K562 (cell line): ENCODE measurements around the gene TTC22. TPM values are rescaled to one million over a fixed set of nuclear protein-coding genes. Genes with fewer than 3 reads are reported as not detected.

Experiments
- ATAC-seq: fragments of 200-7000 bp; cut with Tn5 transposase; 3 replicates; pipeline ENCODE4 v1.9.1; 2020; ENCODE audit warnings: moderate library complexity
- BruUV-seq: library from RNA; stranded (reverse); fragments of 400-500 nt; replicated peaks from 2 replicates; lab custom pipeline; 2021; lab: Mats Ljungman, UMichigan
- CTCF ChIA-PET: fragments of 300-600 bp; formaldehyde crosslinking; extraction: SDS; loops from one replicate; lab custom pipeline; 2021; ENCODE audit warnings: low intra/inter-chr PET ratio; lab: Yijun Ruan, JAX
- POLR2A ChIA-PET: fragments of 300-600, 350-650 bp; sonication (Branson Sonifier 250); formaldehyde crosslinking; extraction: SDS; loops from one replicate; lab custom pipeline; 2021; ENCODE audit warnings: antibody characterized with exemption, inconsistent platforms; lab: Yijun Ruan, JAX
- DNase-seq, 4 experiments: peaks; one replicate each; pipeline versions ENCODE4 v3.0.0 to v3.0.0-alpha.2; 2011 to 2018; ENCODE audit warnings: low spot score in 3 of 4, mixed read lengths in 3 of 4; ENCODE audit errors: extremely low read depth in 1 of 4
- FAIRE-seq: peaks from 2 replicates; lab custom pipeline; 2011; peaks lifted over from hg19 to GRCh38; lab: Jason Lieb, UNC
- H2AFZ ChIP-seq: 2 replicates; pipeline ENCODE4 v1.6.0; 2011; ENCODE audit warnings: low read depth, low read length, control low read depth, inconsistent platforms
- H3K27ac ChIP-seq: fragments of 200-600 bp; 3 replicates; pipeline ENCODE4 v1.8.0; 2011; ENCODE audit warnings: low read depth, mild to moderate bottlenecking, control low read depth, inconsistent platforms, low read length, moderate library complexity, mixed read lengths; ENCODE audit errors: extremely low read depth
- H3K27me3 ChIP-seq, 2 experiments: fragments of 300-600 bp in 1 of 2; 2 replicates in 1 of 2; 3 replicates in 1 of 2; pipeline versions ENCODE4 v1.6.0 to v1.8.0; 2011; ENCODE audit warnings: inconsistent platforms in 2 of 2, low read length in 2 of 2, mild to moderate bottlenecking in 1 of 2, mixed read lengths in 1 of 2, moderate library complexity in 1 of 2; ENCODE audit not compliant: control insufficient read depth in 2 of 2, insufficient read depth in 2 of 2
- H3K36me3 ChIP-seq: fragments of 300-600 bp; 3 replicates; pipeline ENCODE4 v1.8.0; 2011; ENCODE audit warnings: mild to moderate bottlenecking, low read length, inconsistent platforms; ENCODE audit not compliant: control insufficient read depth, insufficient read depth
- H3K4me1 ChIP-seq, 2 experiments: fragments of 200-600 bp in 1 of 2; replicated peaks in 1 of 2; 2 replicates in 1 of 2; 3 replicates in 1 of 2; pipeline versions ENCODE4 v1.5.1 to v1.8.0; 2011; ENCODE audit warnings: inconsistent platforms in 2 of 2, low read length in 2 of 2, mild to moderate bottlenecking in 1 of 2, mixed read lengths in 1 of 2, moderate library complexity in 1 of 2; ENCODE audit not compliant: control insufficient read depth in 2 of 2, insufficient read depth in 2 of 2
- H3K4me2 ChIP-seq: 2 replicates; pipeline ENCODE4 v1.6.1; 2011; ENCODE audit warnings: low read length, control low read depth, inconsistent platforms, mixed read lengths; ENCODE audit not compliant: insufficient read depth
- H3K4me3 ChIP-seq: fragments of 200-600 bp; sonication (generic), shearing (Covaris generic); 2 replicates; pipeline ENCODE4 v1.5.1; 2016; ENCODE audit warnings: control low read depth, inconsistent platforms
- H3K79me2 ChIP-seq: fragments of 200-600 bp; 3 replicates; pipeline ENCODE4 v1.8.0; 2011; ENCODE audit warnings: low read length, inconsistent platforms; ENCODE audit not compliant: control insufficient read depth, insufficient read depth
- H3K9ac ChIP-seq, 2 experiments: 2 replicates each; pipeline versions ENCODE4 v1.6.0 to v1.6.1; 2011; ENCODE audit warnings: low read depth in 2 of 2, low read length in 2 of 2, control low read depth in 1 of 2, inconsistent platforms in 1 of 2, mild to moderate bottlenecking in 1 of 2, mixed read lengths in 1 of 2; ENCODE audit not compliant: insufficient read depth in 1 of 2
- H3K9me1 ChIP-seq: one replicate; pipeline ENCODE4 v1.6.0; 2011; ENCODE audit warnings: inconsistent platforms, mild to moderate bottlenecking, low read length, moderate library complexity; ENCODE audit not compliant: control insufficient read depth, insufficient read depth
- H3K9me3 ChIP-seq: replicated peaks from 2 replicates; pipeline ENCODE4 v1.5.1; 2011; ENCODE audit warnings: low read depth, low read length, inconsistent platforms; ENCODE audit not compliant: control insufficient read depth, insufficient read depth
- H4K20me1 ChIP-seq: replicated peaks from 2 replicates; pipeline ENCODE4 v1.6.1; 2011; ENCODE audit warnings: low read length, inconsistent platforms, mixed read lengths; ENCODE audit not compliant: control insufficient read depth, insufficient read depth
- ADNP ChIP-seq: fragments of 200-800 bp; sonication (Bioruptor generic); IDR thresholded peaks from 2 replicates; pipeline ENCODE4 v1.6.1; 2016; ENCODE audit warnings: missing genetic modification characterization, missing compliant biosample characterization
- HDGF ChIP-seq: fragments of 450-650 bp; IDR thresholded peaks from 2 replicates; pipeline ENCODE4 v1.6.1; 2016
- MYNN ChIP-seq, 2 experiments: sonication (generic); formaldehyde crosslinking in 1 of 2; IDR thresholded peaks; 2 replicates each; pipeline versions ENCODE4 v1.5.0 to v1.6.1; 2016 to 2020; ENCODE audit warnings: antibody characterized with exemption in 1 of 2, missing genetic modification reagents in 1 of 2
- RBM25 ChIP-seq: fragments of 200-400 bp; formaldehyde crosslinking; IDR thresholded peaks from 2 replicates; pipeline ENCODE4 v1.6.1; 2018; ENCODE audit warnings: low read length, low read depth, moderate library complexity; ENCODE audit not compliant: severe bottlenecking
- U2AF1 ChIP-seq: fragments of 200-400 bp; formaldehyde crosslinking; optimal IDR thresholded peaks from 2 replicates; pipeline ENCODE3; 2017; ENCODE audit warnings: mild to moderate bottlenecking, low read depth, low read length, moderate library complexity
- ZNF23 ChIP-seq: fragments of 250-450 bp; sonication (Bioruptor Pico); IDR thresholded peaks from 2 replicates; pipeline ENCODE4 v1.4.0; 2020; ENCODE audit warnings: mild to moderate bottlenecking
- WGBS: fragments of 100-300 bp; shearing (Covaris generic); methylation state at CpG from one replicate; pipeline ENCODE4 v1.1.6; 2016; ENCODE audit warnings: low coverage, mixed read lengths; ENCODE audit not compliant: insufficient coverage; ENCODE audit errors: missing lambda C conversion rate; 5-methylcytosine and 5-hydroxymethylcytosine counted together
- in situ Hi-C: fragments of 300-500 bp; cut with MboI; formaldehyde crosslinking; loops from 4 replicates; pipeline ENCODE4 v1.15.0; 2018; ENCODE audit warnings: inconsistent platforms, mixed read lengths
- intact Hi-C: fragments of 100-400 bp; cut with micrococcal nuclease; formaldehyde crosslinking; loops from 2 replicates; pipeline ENCODE4 v1.14.2; 2022
- polyA plus RNA-seq, 8 experiments: library from polyadenylated mRNA; depleted of rRNA in 4 of 8; stranded (reverse) in 5 of 8; unstranded in 3 of 8; fragments of >200 nt; fragmentation: Nextera tagmentation in 2 of 8; fragmentation: Illumina TruSeq in 1 of 8; extraction: Ambion mirVana in 2 of 8; extraction: Trizol in 1 of 8; gene quantifications; 2 replicates each; pipeline versions ENCODE4 v1.2.1 to v1.2.3, GENCODE V29; 2011 to 2014; ENCODE audit warnings: inconsistent platforms in 1 of 8, missing spikeins in 1 of 8
- total RNA-seq, 7 experiments: library from RNA; depleted of rRNA in 6 of 7; stranded (reverse); fragments of >200 nt in 6 of 7; fragmentation: Illumina TruSeq in 2 of 7; extraction: Trizol in 2 of 7; gene quantifications; 2 replicates each; pipeline versions ENCODE4 v1.2.1 to v1.2.3, GENCODE V29; 2011 to 2021; ENCODE audit warnings: low replicate concordance in 1 of 7
- TF ChIP-seq, protein P1 (sequence below): sonication (generic); formaldehyde crosslinking; IDR thresholded peaks from 2 replicates; pipeline ENCODE4 v1.8.1; 2022; ENCODE audit warnings: missing genetic modification reagents

TTC22 gene
- total and polyA plus RNA-seq, 9 of the 15 experiments (the other 6 are each of a cell fraction or from before 2014, with no cell fraction given) = 0.07 TPM; not detected in 8

DNA sequence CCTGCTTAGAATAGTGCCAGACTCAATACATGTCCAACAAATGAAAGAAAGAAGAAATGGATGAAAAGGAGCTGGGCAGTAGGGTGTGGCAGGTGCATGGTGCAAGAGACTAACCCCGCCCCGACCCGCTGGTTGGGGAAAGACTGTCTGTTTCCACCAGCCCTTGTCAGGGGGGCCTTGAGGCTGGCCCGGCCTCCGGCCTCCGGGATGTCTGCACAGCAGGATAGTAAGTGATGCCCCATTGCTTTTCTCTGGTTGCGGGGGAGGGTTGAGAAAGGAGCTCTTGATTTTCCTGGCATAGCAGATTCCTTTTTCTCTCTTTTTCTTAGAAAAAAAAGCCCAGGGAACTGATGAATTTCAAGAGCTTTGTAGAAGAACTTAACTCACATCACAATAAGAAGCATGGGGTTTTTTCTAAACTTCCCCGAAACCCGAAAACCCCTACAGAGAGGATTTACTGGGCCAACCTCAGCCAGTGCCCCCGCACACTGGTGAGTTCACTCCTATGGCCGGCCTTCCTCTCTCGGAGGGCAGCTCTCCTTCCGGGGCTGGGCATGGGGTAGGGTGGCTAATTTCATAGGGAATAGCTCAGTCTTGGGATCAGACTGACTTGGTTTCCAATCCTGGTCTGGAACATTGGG lies 12.5 kb upstream of the TTC22 start:
- H2AFZ ChIP-seq = no peak overlapping the region
- no peak overlapping the region for H3K9ac ChIP-seq
- no peak for FAIRE-seq
- H3K79me2 ChIP-seq = no peaks in the 10 kb centered on the region
- H3K4me3 ChIP-seq = no peak overlapping the region
- H3K4me1 ChIP-seq = no peaks in the 10 kb centered on the region
- no peak overlapping the region for H3K4me2 ChIP-seq
- ChIA-PET CTCF (no interaction called here), POLR2A (interaction anchor here (0.7 to 2.2 kb wide), 2 partner anchors 9 to 96 kb away, joined by 3 to 5 read pairs; no protein-coding TSS in a partner anchor)
- TF ChIP-seq, protein P1, sequence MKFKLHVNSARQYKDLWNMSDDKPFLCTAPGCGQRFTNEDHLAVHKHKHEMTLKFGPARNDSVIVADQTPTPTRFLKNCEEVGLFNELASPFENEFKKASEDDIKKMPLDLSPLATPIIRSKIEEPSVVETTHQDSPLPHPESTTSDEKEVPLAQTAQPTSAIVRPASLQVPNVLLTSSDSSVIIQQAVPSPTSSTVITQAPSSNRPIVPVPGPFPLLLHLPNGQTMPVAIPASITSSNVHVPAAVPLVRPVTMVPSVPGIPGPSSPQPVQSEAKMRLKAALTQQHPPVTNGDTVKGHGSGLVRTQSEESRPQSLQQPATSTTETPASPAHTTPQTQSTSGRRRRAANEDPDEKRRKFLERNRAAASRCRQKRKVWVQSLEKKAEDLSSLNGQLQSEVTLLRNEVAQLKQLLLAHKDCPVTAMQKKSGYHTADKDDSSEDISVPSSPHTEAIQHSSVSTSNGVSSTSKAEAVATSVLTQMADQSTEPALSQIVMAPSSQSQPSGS (CRISPR knock-in tag) = no peak
- TF ChIP-seq ADNP (tag) = no peak
- TF ChIP-seq RBM25 = no peak
- no peak for TF ChIP-seq ZNF23
- no peak for TF ChIP-seq U2AF1
- no peak for TF ChIP-seq HDGF
- no peak for TF ChIP-seq MYNN (IDR thresholded peaks at IDR 0.05)
- no peak for TF ChIP-seq MYNN (CRISPR knock-in tag; IDR thresholded peaks at IDR 0.05)
- in situ Hi-C loops (no loop called here), intact Hi-C loops (no loop called here)
- no peaks in the 10 kb centered on the region for H3K9me1 ChIP-seq
- H3K27ac ChIP-seq = no peak overlapping the region
- no peak for DNase-seq
- 1% methylated on average over 13 of the region's 13 CpGs for WGBS
- no peaks in the 10 kb centered on the region for H3K36me3 ChIP-seq
- H3K9me3 ChIP-seq = no peaks in the 10 kb centered on the region
- no peak for ATAC-seq
- H3K27me3 ChIP-seq = peaks cover 40 to 73% of the 10 kb centered on the region in 2 experiments
- no TSS peak for BruUV-seq
- H4K20me1 ChIP-seq = peaks cover 9% of the 10 kb centered on the region; the same call in 1 of the 2 replicates
